GM12878 (cell line): ENCODE results near the gene IL11. TPM values are rescaled to one million over a fixed set of nuclear protein-coding genes. Genes with fewer than 3 reads are reported as not detected.

ENCODE experiments used
- CEBPB ChIP-seq, 2 experiments: fragments of 150-350 bp in 1 of 2; IDR thresholded peaks; 2 replicates each; pipeline ENCODE4 v1.6.1; 2012 to 2014; ENCODE audit warnings: low read depth in 2 of 2, low read length in 2 of 2, borderline replicate concordance in 1 of 2, inconsistent platforms in 1 of 2
- CHD2 ChIP-seq: IDR thresholded peaks from 2 replicates; pipeline ENCODE4 v1.6.1; 2011; ENCODE audit warnings: low read depth, low read length, improper control_type of control experiment, borderline replicate concordance
- ESRRA ChIP-seq: IDR thresholded peaks from 2 replicates; pipeline ENCODE4 v1.6.1; 2012; ENCODE audit warnings: mild to moderate bottlenecking, low read length, improper control_type of control experiment
- ETV6 ChIP-seq, 2 experiments: fragments of 450-650 bp in 1 of 2; IDR thresholded peaks in 1 of 2; conservative IDR thresholded peaks in 1 of 2; 2 replicates each; pipeline ENCODE4 v1.6.1; 2014; ENCODE audit warnings: antibody characterized with exemption in 1 of 2, borderline replicate concordance in 1 of 2, low read depth in 1 of 2, mild to moderate bottlenecking in 1 of 2, moderate library complexity in 1 of 2
- EZH2 ChIP-seq: IDR thresholded peaks from 2 replicates; pipeline ENCODE4 v1.6.1; 2012; ENCODE audit warnings: low read depth, mild to moderate bottlenecking, control low read depth, inconsistent platforms, low read length, borderline replicate concordance; ENCODE audit not compliant: control insufficient read depth
- HDAC2 ChIP-seq: fragments of 200-600 bp; sonication (generic); IDR thresholded peaks from 2 replicates; pipeline ENCODE4 v1.6.1; 2017
- HDAC6 ChIP-seq: fragments of 200-600 bp; sonication (generic); IDR thresholded peaks from one replicate; pipeline ENCODE4 v1.8.0; 2017; ENCODE audit warnings: antibody characterized with exemption; ENCODE audit not compliant: unreplicated experiment
- IKZF2 ChIP-seq, 2 experiments: fragments of 450-650 bp; IDR thresholded peaks; 2 replicates each; pipeline ENCODE4 v1.6.1; 2017; ENCODE audit warnings: mild to moderate bottlenecking in 2 of 2, moderate library complexity in 2 of 2
- JUNB ChIP-seq: IDR thresholded peaks from 2 replicates; pipeline ENCODE4 v1.6.1; 2016; ENCODE audit warnings: antibody characterized with exemption, mild to moderate bottlenecking
- MTA3 ChIP-seq: IDR thresholded peaks from 2 replicates; pipeline ENCODE4 v1.6.1; 2012; ENCODE audit warnings: low read length, inconsistent platforms, borderline replicate concordance
- PAX5 ChIP-seq: IDR thresholded peaks from 2 replicates; pipeline ENCODE4 v1.6.1; 2011; ENCODE audit warnings: low read depth, low read length, borderline replicate concordance
- PML ChIP-seq: IDR thresholded peaks from 2 replicates; pipeline ENCODE4 v1.6.1; 2012; ENCODE audit warnings: low read length, inconsistent platforms
- RB1 ChIP-seq: fragments of 450-650 bp; formaldehyde crosslinking; IDR thresholded peaks from 2 replicates; pipeline ENCODE4 v1.6.1; 2017; ENCODE audit warnings: mild to moderate bottlenecking, borderline replicate concordance
- RELA ChIP-seq: fragments of 450-650 bp; IDR thresholded peaks from 2 replicates; pipeline ENCODE4 v1.8.0; 2014; ENCODE audit warnings: borderline replicate concordance; ENCODE audit not compliant: partially characterized antibody
- RFX5 ChIP-seq: IDR thresholded peaks from 2 replicates; pipeline ENCODE4 v1.6.1; 2011; ENCODE audit warnings: low read depth, low read length, improper control_type of control experiment
- SMAD1 ChIP-seq: fragments of 450-650 bp; IDR thresholded peaks from 2 replicates; pipeline ENCODE4 v1.6.1; 2018; ENCODE audit warnings: mild to moderate bottlenecking, low read depth; ENCODE audit not compliant: partially characterized antibody
- SP1 ChIP-seq: IDR thresholded peaks from one replicate; pipeline ENCODE4 v1.6.1; 2011; ENCODE audit warnings: low read depth, low read length
- SREBF1 ChIP-seq: IDR thresholded peaks from 2 replicates; pipeline ENCODE4 v1.6.1; 2012; ENCODE audit warnings: mild to moderate bottlenecking, low read length
- ZNF274 ChIP-seq: IDR thresholded peaks from one replicate; pipeline ENCODE4 v1.8.0; 2011; ENCODE audit not compliant: insufficient read length, insufficient read depth
- ZNF622 ChIP-seq: fragments of 450-650 bp; IDR thresholded peaks from 2 replicates; pipeline ENCODE4 v1.6.1; 2017; ENCODE audit warnings: mild to moderate bottlenecking, inconsistent platforms
- polyA plus RNA-seq, 11 experiments: library from polyadenylated mRNA; depleted of rRNA in 4 of 11; unstranded in 6 of 11; stranded (reverse) in 5 of 11; fragments of >200 nt; fragmentation: Nextera tagmentation in 4 of 11; fragmentation: Illumina TruSeq in 1 of 11; extraction: Ambion mirVana in 4 of 11; extraction: Trizol in 1 of 11; gene quantifications; 1 replicate in 1 of 11; 2 replicates in 10 of 11; pipeline versions ENCODE4 v1.2.1 to v1.2.3, GENCODE V29; 2011 to 2016; ENCODE audit warnings: inconsistent platforms in 2 of 11, missing spikeins in 2 of 11, low read depth in 1 of 11
- total RNA-seq, 4 experiments: library from RNA; depleted of rRNA in 3 of 4; stranded (reverse); fragments of >200 nt in 3 of 4; fragmentation: Illumina TruSeq in 1 of 4; extraction: Trizol in 1 of 4; gene quantifications; 2 replicates each; pipeline versions ENCODE4 v1.2.1 to v1.2.3, GENCODE V29; 2013 to 2021
- TF ChIP-seq, protein P1 (sequence below): fragments of 450-650 bp; IDR thresholded peaks from 2 replicates; pipeline ENCODE4 v1.6.1; 2016; ENCODE audit warnings: mild to moderate bottlenecking, moderate library complexity, borderline replicate concordance
- TF ChIP-seq, protein P2 (sequence below): IDR thresholded peaks from 2 replicates; pipeline ENCODE4 v1.6.1; 2011; ENCODE audit warnings: low read depth, low read length, improper control_type of control experiment, borderline replicate concordance
- TF ChIP-seq, protein P3 (sequence below): fragments of 450-650 bp; IDR thresholded peaks from 2 replicates; pipeline ENCODE4 v1.6.1; 2017; ENCODE audit warnings: mild to moderate bottlenecking

Gene IL11
- total and polyA plus RNA-seq, 10 of the 15 experiments (the other 5 are each of a cell fraction or from before 2014, with no cell fraction given): 0.15 TPM; not detected in 9

DNA sequence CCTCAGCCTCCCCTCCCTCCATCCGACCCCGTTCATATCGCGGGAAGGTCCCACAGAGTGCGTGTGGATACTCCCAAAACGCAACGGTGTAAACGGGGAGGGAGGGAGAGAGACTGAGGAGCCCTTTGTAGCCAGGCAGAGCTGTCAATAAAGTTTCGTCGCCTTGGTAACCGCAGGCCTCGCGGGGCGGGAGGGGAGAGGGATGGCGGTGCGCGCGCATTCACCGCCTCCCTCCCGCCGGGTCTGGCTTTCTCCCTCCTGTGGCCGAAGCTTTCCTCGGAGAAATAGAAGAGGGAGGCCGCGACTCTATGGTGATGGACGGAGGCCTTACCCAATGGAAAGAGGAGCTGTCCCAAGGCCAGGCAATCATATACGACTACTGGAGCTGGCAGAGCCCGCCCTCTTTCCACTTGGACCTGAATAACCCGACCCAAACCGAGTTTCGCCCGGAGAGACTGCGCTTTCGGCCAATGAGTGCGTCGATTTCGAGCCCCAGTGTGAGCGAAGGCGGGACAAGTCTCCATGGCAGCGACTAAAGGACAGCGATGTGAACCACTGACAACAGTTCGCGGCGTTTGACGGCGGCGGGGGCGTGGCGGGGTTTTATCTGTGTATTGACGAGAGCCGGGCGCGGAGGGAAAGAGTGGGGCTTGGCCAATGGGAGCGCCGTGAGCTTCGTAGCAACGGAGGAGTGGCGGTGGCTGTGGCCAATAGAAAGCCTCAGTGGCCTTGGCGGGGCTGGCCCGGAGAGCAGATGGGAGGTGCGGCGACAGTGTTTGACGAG is 31.0 kb downstream of the IL11 start, which contains the start of gene KMT5C (continued):
- no peak; the same call in 1 of the 2 replicates for TF ChIP-seq SREBF1
- TF ChIP-seq CEBPB (IDR thresholded peaks at IDR 0.05; ENCODE audit: borderline replicate concordance in 1 of 2, low read depth in 2 of 2, low read length in 2 of 2): no peak
- peak; percentile 97 for TF ChIP-seq CHD2
- no peak for TF ChIP-seq ZNF274
- TF ChIP-seq RB1: peak; percentile 56; the same call in 1 of the 2 replicates
- TF ChIP-seq EZH2: no peak
- TF ChIP-seq ETV6 (conservative IDR thresholded peaks at IDR 0.05 in 1 of 2, IDR thresholded peaks at IDR 0.05 in 1 of 2; ENCODE audit: borderline replicate concordance in 1 of 2, low read depth in 1 of 2): no peak
- no peak for TF ChIP-seq MTA3
- TF ChIP-seq, protein P1, sequence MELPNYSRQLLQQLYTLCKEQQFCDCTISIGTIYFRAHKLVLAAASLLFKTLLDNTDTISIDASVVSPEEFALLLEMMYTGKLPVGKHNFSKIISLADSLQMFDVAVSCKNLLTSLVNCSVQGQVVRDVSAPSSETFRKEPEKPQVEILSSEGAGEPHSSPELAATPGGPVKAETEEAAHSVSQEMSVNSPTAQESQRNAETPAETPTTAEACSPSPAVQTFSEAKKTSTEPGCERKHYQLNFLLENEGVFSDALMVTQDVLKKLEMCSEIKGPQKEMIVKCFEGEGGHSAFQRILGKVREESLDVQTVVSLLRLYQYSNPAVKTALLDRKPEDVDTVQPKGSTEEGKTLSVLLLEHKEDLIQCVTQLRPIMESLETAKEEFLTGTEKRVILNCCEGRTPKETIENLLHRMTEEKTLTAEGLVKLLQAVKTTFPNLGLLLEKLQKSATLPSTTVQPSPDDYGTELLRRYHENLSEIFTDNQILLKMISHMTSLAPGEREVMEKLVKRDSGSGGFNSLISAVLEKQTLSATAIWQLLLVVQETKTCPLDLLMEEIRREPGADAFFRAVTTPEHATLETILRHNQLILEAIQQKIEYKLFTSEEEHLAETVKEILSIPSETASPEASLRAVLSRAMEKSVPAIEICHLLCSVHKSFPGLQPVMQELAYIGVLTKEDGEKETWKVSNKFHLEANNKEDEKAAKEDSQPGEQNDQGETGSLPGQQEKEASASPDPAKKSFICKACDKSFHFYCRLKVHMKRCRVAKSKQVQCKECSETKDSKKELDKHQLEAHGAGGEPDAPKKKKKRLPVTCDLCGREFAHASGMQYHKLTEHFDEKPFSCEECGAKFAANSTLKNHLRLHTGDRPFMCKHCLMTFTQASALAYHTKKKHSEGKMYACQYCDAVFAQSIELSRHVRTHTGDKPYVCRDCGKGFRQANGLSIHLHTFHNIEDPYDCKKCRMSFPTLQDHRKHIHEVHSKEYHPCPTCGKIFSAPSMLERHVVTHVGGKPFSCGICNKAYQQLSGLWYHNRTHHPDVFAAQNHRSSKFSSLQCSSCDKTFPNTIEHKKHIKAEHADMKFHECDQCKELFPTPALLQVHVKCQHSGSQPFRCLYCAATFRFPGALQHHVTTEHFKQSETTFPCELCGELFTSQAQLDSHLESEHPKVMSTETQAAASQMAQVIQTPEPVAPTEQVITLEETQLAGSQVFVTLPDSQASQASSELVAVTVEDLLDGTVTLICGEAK: peak; percentile 98
- peak; percentile 6 to 64; a peak in 3 of 4 replicates for TF ChIP-seq IKZF2 (IDR thresholded peaks at IDR 0.05)
- TF ChIP-seq ZNF622: no peak
- TF ChIP-seq RFX5: peak; percentile 84; the same call in 1 of the 2 replicates
- TF ChIP-seq, protein P2, sequence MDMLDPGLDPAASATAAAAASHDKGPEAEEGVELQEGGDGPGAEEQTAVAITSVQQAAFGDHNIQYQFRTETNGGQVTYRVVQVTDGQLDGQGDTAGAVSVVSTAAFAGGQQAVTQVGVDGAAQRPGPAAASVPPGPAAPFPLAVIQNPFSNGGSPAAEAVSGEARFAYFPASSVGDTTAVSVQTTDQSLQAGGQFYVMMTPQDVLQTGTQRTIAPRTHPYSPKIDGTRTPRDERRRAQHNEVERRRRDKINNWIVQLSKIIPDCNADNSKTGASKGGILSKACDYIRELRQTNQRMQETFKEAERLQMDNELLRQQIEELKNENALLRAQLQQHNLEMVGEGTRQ: no peak; the same call in 1 of the 2 replicates
- 0 out of 2 replicates have a peak, but pooled peaks have one; percentile 41 for TF ChIP-seq ESRRA
- peak; percentile 24; the same call in 1 of the 2 replicates for TF ChIP-seq PAX5
- TF ChIP-seq, protein P3, sequence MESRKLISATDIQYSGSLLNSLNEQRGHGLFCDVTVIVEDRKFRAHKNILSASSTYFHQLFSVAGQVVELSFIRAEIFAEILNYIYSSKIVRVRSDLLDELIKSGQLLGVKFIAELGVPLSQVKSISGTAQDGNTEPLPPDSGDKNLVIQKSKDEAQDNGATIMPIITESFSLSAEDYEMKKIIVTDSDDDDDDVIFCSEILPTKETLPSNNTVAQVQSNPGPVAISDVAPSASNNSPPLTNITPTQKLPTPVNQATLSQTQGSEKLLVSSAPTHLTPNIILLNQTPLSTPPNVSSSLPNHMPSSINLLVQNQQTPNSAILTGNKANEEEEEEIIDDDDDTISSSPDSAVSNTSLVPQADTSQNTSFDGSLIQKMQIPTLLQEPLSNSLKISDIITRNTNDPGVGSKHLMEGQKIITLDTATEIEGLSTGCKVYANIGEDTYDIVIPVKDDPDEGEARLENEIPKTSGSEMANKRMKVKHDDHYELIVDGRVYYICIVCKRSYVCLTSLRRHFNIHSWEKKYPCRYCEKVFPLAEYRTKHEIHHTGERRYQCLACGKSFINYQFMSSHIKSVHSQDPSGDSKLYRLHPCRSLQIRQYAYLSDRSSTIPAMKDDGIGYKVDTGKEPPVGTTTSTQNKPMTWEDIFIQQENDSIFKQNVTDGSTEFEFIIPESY: no peak; the same call in 1 of the 2 replicates
- no peak for TF ChIP-seq HDAC6
- TF ChIP-seq RELA: no peak
- peak; percentile 98 for TF ChIP-seq SP1
- no peak for TF ChIP-seq SMAD1
- no peak for TF ChIP-seq JUNB
- TF ChIP-seq PML: no peak
- TF ChIP-seq HDAC2: no peak
